GM19455 (cell line): ENCODE data around the gene GH1.
"Not testable (repeated sequence)": the region's sequence is repeated elsewhere in the genome, so short reads cannot be mapped to it uniquely, and the experiment has no call there.

Experiments used
- ATAC-seq: cut with Tn5 transposase; IDR thresholded peaks from one replicate; pipeline ENCODE4 v1.9.1; 2021; ENCODE audit not compliant: unreplicated experiment

Gene GH1

GRCh38 chr17:63928172-63928666 lies 9.6 kb upstream of the GH1 start:
- ATAC-seq, result no peak

GRCh38 chr17:63927464-63928171 lies 9.0 kb upstream of the GH1 start:
- no peak for ATAC-seq

- no peak for ATAC-seq
Measured at GRCh38 chr17:63926164-63926563, 7.5 kb upstream of the GH1 start.

DNA sequence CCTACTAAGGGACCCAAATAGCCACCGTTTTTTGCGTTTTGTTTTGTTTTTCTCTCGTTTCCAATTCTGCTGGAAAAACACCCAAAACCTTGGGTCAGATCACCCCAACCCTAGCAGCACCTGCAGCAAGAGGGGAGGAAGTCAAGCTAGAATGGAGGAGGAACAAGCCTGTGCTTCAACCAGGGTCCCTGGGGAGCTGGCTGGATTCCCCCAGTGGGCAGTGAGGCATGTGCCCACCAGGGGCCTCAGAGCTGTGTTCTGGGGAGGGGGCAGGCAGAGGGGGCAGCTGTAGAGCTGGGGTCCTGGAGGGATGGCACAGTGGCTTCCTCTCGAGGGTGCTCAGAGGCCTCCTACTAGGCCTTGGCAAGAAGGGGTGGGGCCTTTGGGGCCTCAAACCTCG lies 7.0 kb upstream of the GH1 start:
- no peak for ATAC-seq

DNA sequence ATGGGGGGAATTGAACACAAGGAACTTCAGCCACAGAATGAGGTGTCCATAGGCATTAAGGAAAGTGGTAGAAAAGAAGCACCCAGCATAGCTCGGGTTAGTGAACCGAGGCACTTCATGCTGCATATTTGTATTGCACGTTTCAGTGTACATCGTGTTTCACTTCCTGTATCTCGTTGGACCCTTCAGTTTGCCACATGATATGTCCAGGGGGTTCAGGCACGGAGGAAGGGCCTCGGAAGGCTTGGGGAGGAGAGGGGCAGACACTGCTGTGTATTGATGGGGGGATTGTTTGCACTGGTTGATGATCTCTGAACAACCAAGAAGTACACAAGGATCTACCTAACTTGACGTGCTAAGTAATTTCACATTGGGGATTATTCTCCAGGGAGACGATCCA lies 3.8 kb upstream of the GH1 start:
- not testable (repeated sequence) for ATAC-seq

- not testable (repeated sequence) for ATAC-seq
Measured at GRCh38 chr17:63920779-63921178, 2.1 kb upstream of the GH1 start.

GRCh38 chr17:63920050-63920449 lies 1.4 kb upstream of the GH1 start:
- ATAC-seq, result not testable (repeated sequence)

DNA sequence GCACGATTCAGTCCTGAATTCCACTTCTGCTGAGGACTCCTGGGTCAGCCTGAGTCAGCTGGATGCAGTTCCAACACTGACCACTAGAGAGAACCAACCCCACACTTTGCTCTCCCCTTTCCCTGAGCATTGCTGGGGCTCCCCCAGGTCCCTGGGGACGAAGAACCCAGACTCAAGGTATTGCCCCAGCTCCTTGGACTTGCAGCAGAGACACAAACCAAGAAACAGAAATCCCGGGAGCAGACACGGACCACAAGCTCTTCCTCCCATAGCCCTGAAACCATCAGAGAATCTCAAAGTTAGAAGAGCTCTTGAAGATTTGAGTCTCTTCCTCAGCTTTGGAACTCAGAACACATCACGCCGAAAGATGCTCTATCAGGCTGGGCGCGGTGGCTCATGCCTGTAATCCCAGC lies 678 bp upstream of the GH1 start:
- peak; percentile 73 for ATAC-seq

DNA sequence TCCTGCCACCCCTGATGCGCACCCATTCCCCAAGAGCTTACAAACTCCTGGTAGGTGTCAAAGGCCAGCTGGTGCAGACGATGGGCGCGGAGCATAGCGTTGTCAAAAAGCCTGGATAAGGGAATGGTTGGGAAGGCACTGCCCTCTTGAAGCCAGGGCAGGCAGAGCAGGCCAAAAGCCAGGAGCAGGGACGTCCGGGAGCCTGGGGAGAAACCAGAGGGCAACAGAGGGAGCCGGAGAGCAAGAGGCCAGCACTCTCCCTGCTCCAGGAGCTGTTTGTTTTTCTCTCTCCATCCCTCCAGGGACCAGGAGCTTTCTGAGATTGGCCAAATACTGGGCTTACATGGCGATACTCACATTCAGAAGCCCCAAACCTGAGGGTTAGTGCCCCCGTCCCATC lies 334 bp downstream of the GH1 start:
- ATAC-seq, result no peak

GRCh38 chr17:63917646-63918045 lies 993 bp downstream of the GH1 start:
- no peak for ATAC-seq

- not testable (repeated sequence) for ATAC-seq
Measured at GRCh38 chr17:63917206-63917605, 1.4 kb downstream of the GH1 start.

GRCh38 chr17:63916566-63917185 lies 2.0 kb downstream of the GH1 start:
- no peak for ATAC-seq

GRCh38 chr17:63915753-63916152 lies 2.9 kb downstream of the GH1 start:
- not testable (repeated sequence) for ATAC-seq

GRCh38 chr17:63914471-63914870 lies 4.2 kb downstream of the GH1 start:
- no peak for ATAC-seq

DNA sequence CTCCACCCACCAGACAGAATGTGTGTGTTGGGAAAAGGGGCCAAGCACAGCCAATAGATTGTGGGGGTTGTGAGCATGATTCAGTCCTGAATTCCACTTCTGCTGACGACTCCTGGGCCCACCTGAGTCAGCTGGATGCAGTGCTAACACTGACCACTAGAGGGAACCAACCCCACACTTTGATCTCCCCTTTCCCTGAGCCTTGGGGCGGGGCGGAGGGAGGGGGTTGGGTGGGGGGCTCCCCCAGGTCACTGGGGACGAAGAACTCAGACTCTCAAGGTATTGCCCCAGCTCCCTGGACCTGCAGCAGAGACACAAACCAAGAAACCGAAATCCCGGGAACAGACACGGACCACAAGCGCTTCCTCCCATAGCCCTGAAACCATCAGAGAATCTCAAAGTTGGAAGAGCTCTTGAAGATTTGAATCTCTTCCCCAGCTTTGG lies 7.0 kb downstream of the GH1 start:
- no peak for ATAC-seq

DNA sequence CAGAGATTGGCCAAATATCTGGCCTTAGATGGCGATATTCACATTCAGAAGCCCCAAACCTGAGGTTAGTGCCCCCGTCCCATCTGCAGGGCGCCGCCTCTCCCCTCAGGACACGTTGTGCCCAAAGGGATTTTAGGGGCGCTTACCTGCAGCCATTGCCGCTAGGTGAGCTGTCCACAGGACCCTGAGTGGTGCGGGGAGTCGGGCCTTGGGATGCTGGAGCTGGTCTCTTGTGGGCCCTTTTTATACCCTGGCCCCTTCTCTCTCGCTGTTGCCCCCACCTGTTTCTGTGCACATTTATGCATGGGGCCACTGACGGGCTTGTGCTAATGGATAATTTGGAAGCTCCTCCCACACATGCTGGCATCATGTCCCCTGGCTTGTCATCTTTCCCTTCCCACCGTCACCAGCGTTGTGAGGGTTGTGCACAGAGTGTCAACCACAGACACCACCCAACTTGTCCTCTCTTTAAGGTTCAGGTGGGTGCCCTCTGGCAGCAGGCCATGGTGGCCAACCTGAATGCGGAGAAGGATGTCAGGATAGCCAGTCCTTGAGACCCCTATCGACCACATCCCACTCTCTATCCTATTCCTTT lies 7.5 kb downstream of the GH1 start, which contains the start of gene CSHL1:
Gene CSHL1, minus strand, starts transcription at position 218 of the 595 bp plus-strand sequence. Its CDS starts 62 bp downstream, at position 156.
- no peak for ATAC-seq

- ATAC-seq, result no peak
Measured at GRCh38 chr17:63910096-63910495, 8.5 kb downstream of the GH1 start.

DNA sequence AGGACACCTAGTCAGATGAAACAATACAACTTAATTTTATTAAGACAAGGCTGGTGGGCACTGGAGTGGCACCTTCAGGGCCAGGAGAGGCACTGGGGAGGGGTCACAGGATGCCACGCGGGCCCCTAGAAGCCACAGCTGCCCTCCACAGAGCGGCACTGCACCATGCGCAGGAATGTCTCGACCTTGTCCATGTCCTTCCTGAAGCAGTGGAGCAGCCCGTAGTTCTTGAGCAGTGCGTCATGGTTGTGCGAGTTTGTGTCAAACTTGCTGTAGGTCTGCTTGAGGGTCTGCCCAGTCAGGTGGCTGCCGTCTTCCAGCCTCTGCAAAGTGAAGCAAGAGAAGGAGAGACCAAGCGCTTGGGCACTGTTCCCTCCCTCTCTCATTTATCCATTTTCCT lies 9.1 kb downstream of the GH1 start:
- not testable (repeated sequence) for ATAC-seq

DNA sequence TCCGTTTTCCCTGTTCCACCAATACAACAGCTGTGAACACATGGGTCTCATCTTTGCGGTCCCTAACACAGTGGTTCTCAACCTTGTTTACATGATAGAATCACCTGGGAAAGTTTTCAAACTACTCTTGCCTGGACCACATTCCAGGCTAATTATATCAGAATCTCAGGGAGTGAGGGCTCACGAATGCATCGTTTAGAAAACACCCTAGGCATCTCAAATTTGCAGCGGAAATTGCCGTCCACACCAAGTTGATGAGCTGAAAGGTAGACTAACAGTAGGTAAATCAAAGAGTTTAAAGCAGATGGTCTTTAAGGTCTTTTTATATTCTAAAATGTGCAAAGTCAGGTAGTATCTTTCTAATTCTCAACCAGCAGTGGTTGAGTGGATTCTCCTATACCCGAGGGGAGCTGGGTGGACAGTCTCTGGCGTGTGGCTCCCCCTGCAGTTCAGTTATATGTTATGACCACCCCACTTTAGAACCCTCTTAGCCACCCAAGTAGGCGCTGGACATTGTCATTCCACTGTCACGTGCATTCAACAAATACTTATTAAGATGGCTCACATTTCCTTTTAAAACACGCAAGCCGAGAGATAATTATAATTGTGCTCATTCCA lies 11.4 kb downstream of the GH1 start:
- not testable (repeated sequence) for ATAC-seq

DNA sequence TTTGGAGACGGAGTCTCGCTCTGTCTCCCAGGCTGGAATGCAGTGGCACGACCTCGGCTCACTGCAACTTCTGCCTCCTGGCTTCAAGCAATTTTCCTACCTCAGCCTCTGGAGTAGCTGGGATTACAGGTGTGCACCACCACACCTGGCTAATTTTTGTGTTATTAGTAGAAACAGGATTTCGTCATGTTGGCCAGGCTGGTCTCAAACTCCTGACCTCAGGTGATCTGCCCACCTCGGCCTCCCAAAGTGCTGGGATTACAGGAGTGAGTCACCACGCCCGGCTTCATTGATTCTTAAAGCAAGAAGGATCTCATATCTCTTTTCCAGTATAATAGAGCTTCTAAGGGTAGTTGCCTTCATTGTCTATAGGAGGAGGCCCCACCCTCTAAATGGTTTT lies 13.8 kb downstream of the GH1 start:
- not testable (repeated sequence) for ATAC-seq

DNA sequence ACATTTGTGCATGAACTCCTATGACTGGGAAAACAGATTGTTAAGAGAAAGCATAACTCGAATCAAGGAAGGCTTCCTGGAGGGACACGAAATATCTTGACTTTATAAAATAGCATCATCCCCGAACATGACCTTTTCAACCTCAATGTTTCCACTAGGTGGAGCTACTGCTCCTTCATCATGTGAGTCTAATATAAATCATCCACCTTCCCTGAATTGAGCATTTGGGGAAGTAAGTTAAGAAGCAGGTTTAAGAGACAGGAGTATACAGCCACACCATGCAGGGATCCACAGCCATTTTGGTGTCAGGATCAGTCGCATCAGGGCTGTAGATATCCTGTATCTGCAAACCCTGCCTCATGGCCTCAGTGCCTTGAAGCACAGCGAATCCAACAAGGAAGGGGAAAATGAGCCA lies 14.8 kb downstream of the GH1 start:
- not testable (repeated sequence) for ATAC-seq
